Measurements from ENCODE around the gene SMU1. TPM values are rescaled to one million over a fixed set of nuclear protein-coding genes. Genes with fewer than 3 reads are reported as not detected.

The SMU1 gene
- total RNA-seq, 4 donors from 2014 or later, result 9.3 to 17.3 (median 10.9) TPM

DNA sequence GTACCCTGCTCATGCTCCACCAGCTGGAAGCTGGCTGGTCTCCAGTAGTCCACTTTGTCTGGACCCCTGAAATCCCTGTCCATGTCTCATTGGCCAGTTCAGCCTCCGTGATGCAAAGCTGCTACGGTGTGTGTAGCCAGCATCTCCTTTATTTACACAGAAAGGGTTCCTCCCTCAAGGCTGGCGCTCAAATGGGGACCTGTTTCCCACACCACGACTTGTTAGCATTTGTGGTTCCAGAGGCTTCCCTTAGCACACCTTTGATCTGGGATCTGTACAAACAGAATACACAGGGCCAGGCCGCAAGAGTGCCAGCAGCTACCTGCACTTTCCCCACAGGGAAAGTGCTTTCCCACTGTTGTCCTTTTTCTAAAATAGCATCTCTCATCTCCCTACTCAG, 5.7 kb upstream of the SMU1 start:
- no peaks in the 10 kb centered on the region for H3K9me3 ChIP-seq
- H3K27me3 ChIP-seq, result no peaks in the 10 kb centered on the region
- no peak overlapping the region for H3K4me3 ChIP-seq
- TF ChIP-seq, protein P1, sequence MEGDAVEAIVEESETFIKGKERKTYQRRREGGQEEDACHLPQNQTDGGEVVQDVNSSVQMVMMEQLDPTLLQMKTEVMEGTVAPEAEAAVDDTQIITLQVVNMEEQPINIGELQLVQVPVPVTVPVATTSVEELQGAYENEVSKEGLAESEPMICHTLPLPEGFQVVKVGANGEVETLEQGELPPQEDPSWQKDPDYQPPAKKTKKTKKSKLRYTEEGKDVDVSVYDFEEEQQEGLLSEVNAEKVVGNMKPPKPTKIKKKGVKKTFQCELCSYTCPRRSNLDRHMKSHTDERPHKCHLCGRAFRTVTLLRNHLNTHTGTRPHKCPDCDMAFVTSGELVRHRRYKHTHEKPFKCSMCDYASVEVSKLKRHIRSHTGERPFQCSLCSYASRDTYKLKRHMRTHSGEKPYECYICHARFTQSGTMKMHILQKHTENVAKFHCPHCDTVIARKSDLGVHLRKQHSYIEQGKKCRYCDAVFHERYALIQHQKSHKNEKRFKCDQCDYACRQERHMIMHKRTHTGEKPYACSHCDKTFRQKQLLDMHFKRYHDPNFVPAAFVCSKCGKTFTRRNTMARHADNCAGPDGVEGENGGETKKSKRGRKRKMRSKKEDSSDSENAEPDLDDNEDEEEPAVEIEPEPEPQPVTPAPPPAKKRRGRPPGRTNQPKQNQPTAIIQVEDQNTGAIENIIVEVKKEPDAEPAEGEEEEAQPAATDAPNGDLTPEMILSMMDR (IDR thresholded peaks at IDR 0.05), result no peak
- no peak for TF ChIP-seq POLR2A (IDR thresholded peaks at IDR 0.05)
- peak overlapping the region in 1 of 4 donors; percentile 12 for H3K27ac ChIP-seq
- no peak for DNase-seq
- H3K36me3 ChIP-seq, result no peaks in the 10 kb centered on the region
- H3K4me1 ChIP-seq, result no peaks in the 10 kb centered on the region

GRCh38 chr9:33081128-33081851, 4.8 kb upstream of the SMU1 start:
- Histone ChIP-seq H3K4me1 (no peaks in the 10 kb centered on the region), H3K27me3 (no peaks in the 10 kb centered on the region), H3K9me3 (no peaks in the 10 kb centered on the region), H3K4me3 (no peak overlapping the region), H3K36me3 (no peaks in the 10 kb centered on the region), H3K27ac (no peak overlapping the region)
- peak in 2 of 3 donors; percentile 55 to 80 for DNase-seq
- TF ChIP-seq, protein P1 (IDR thresholded peaks at IDR 0.05), result peak; percentile 57 to 93 (median 84)
- TF ChIP-seq POLR2A (IDR thresholded peaks at IDR 0.05), result no peak

GRCh38 chr9:33080534-33080933, 4.1 kb upstream of the SMU1 start:
- H3K36me3 ChIP-seq, result no peaks in the 10 kb centered on the region
- H3K4me1 ChIP-seq, result peaks cover 0 to 4% (median 0%) of the 10 kb centered on the region in 4 donors
- H3K27me3 ChIP-seq, result no peaks in the 10 kb centered on the region
- H3K9me3 ChIP-seq, result no peaks in the 10 kb centered on the region
- DNase-seq, result no peak
- H3K27ac ChIP-seq, result no peak overlapping the region
- H3K4me3 ChIP-seq, result no peak overlapping the region
- no peak for TF ChIP-seq POLR2A (IDR thresholded peaks at IDR 0.05)
- TF ChIP-seq, protein P1 (IDR thresholded peaks at IDR 0.05), result no peak

- Histone ChIP-seq H3K27me3 (no peaks in the 10 kb centered on the region), H3K9me3 (no peaks in the 10 kb centered on the region), H3K27ac (no peak overlapping the region), H3K36me3 (peaks cover 0 to 92% (median 0%) of the 10 kb centered on the region in 3 donors), H3K4me1 (peaks cover 0 to 3% (median 0%) of the 10 kb centered on the region in 4 donors), H3K4me3 (no peak overlapping the region)
- DNase-seq, result no peak
- no peak for TF ChIP-seq POLR2A (IDR thresholded peaks at IDR 0.05)
These were observed 7.5 kb downstream of the SMU1 start for GRCh38 chr9:33068991-33069390.

DNA sequence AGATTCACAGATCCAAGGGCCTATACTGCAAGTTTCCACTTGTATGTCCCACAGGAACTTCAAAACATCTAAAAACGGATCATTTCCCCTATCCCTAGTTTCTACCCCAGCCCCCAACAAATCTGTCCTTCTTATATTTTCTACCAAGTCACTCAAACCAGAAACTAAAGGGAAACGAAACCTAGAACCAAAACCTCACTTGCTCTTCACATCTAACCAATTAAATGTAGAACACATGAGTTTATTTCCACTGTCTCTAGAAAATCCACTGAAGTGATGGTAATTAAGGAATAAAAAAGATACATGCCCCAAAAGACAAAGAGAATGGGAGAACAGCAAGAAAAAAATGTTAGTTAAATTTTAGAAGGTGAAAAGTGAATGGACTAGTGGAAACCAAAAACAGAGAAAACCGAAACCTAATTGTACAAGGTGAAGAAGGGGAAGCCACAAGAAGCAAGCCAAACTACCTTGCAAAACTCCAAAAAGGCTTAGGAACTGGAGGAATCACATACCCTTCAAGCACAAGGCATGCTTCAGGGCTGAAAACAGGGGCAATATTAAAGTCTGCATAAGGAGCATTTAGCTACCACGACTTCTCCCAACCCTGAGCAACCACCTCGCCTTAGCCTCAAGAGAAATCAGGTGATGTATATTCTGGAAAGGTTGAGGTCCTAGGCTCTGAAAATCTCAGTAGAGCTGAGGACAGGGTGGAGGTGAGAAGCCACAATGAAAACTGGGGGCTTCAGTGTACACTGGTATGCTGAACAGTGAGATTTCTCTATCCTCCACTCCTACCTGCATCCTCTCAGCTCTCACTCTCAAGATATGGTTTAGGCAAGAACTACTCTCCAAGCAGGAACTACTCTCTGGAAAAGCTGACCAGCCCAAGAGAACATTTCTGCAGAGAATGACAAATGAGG, 11.1 kb downstream of the SMU1 start:
- peaks cover 0 to 3% (median 0%) of the 10 kb centered on the region in 4 donors for H3K4me1 ChIP-seq
- no peaks in the 10 kb centered on the region for H3K27me3 ChIP-seq
- no peaks in the 10 kb centered on the region for H3K9me3 ChIP-seq
- peak overlapping the region in 1 of 4 donors; percentile 47 for H3K27ac ChIP-seq
- TF ChIP-seq, protein P1 (IDR thresholded peaks at IDR 0.05), result no peak
- TF ChIP-seq POLR2A (IDR thresholded peaks at IDR 0.05), result no peak
- no peak for DNase-seq
- H3K4me3 ChIP-seq, result no peak overlapping the region
- peaks cover 0 to 92% (median 2%) of the 10 kb centered on the region in 3 donors for H3K36me3 ChIP-seq

DNA sequence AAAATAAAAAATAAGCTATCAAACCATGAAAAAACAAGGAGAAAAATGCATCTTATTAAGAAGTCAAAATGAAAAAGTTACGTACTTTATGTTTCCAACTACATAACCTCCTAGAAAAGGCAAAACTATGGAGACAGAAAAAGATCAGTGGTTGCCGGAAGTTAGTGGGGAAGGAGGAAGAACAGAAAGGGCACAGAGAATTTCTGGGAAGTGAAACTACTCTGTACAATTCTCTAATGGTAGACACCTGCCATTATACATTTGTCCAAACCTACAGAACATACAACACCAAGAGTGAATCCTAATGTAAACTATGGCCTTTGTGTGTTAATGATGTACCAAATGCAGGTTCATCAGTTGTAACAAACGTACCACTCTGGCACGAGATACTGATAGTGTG, 25.3 kb downstream of the SMU1 start:
- Histone ChIP-seq H3K4me1 (no peaks in the 10 kb centered on the region), H3K9me3 (no peaks in the 10 kb centered on the region), H3K27me3 (no peaks in the 10 kb centered on the region), H3K36me3 (peaks cover 0 to 78% (median 0%) of the 10 kb centered on the region in 3 donors), H3K4me3 (no peak overlapping the region), H3K27ac (no peak overlapping the region)
- no peak for TF ChIP-seq POLR2A (IDR thresholded peaks at IDR 0.05)
- TF ChIP-seq, protein P1 (IDR thresholded peaks at IDR 0.05), result no peak
- no peak for DNase-seq

Data from Peyer's patch (tissue), 4 donors.